H1 (cell line): ENCODE data around the gene PKN3. TPM values are rescaled to one million over a fixed set of nuclear protein-coding genes. Genes with fewer than 3 reads are reported as not detected.

ENCODE experiments used
- CTCF ChIA-PET: fragments of 300-600 bp; sonication (Branson Sonifier 250); formaldehyde crosslinking; loops from one replicate; lab custom pipeline; 2021; ENCODE audit not compliant: partially characterized antibody; lab: Charles Lee
- POLR2A ChIA-PET: fragments of 300-600 bp; sonication (Branson Sonifier 250); formaldehyde crosslinking; loops from one replicate; lab custom pipeline; 2021; ENCODE audit warnings: inconsistent platforms; ENCODE audit not compliant: partially characterized antibody; lab: Charles Lee
- DNase-seq, 2 experiments: peaks; one replicate each; pipeline versions ENCODE4 v3.0.0 to v3.0.0-alpha.2; 2010 to 2022; ENCODE audit warnings: low spot score in 2 of 2, low read depth in 1 of 2, mixed read lengths in 1 of 2
- FAIRE-seq: peaks from 2 replicates; lab custom pipeline; 2011; peaks lifted over from hg19 to GRCh38; lab: Jason Lieb, UNC
- H2AFZ ChIP-seq: 2 replicates; pipeline ENCODE4 v1.8.1; 2012; ENCODE audit warnings: low read length, inconsistent platforms
- H2AK5ac ChIP-seq: 2 replicates; pipeline ENCODE4 v1.6.1; 2013; ENCODE audit warnings: low read depth, low read length
- H2BK120ac ChIP-seq: replicated peaks from 2 replicates; pipeline ENCODE3; 2013; ENCODE audit warnings: low read depth, low read length, inconsistent platforms
- H2BK12ac ChIP-seq: 2 replicates; pipeline ENCODE4 v1.6.1; 2013; ENCODE audit warnings: low read depth, low read length
- H2BK15ac ChIP-seq: 2 replicates; pipeline ENCODE4 v1.6.1; 2013; ENCODE audit warnings: low read length
- H2BK20ac ChIP-seq: 2 replicates; pipeline ENCODE4 v1.6.1; 2013; ENCODE audit warnings: low read length
- H2BK5ac ChIP-seq: 2 replicates; pipeline ENCODE4 v1.6.1; 2013; ENCODE audit warnings: low read depth, low read length
- H3K14ac ChIP-seq: 2 replicates; pipeline ENCODE4 v1.6.1; 2013; ENCODE audit warnings: inconsistent platforms; ENCODE audit not compliant: insufficient read length
- H3K18ac ChIP-seq: 2 replicates; pipeline ENCODE4 v1.6.1; 2013; ENCODE audit warnings: low read length; ENCODE audit errors: extremely low read depth
- H3K23ac ChIP-seq: 2 replicates; pipeline ENCODE4 v1.6.1; 2013; ENCODE audit warnings: inconsistent platforms; ENCODE audit not compliant: insufficient read length
- H3K23me2 ChIP-seq: 2 replicates; pipeline ENCODE4 v1.6.1; 2013; ENCODE audit warnings: low read depth, low read length
- H3K27ac ChIP-seq: 2 replicates; pipeline ENCODE4 v1.6.1; 2011; ENCODE audit warnings: low read depth, low read length, inconsistent platforms
- H3K27me3 ChIP-seq, 4 experiments: replicated peaks in 1 of 4; 1 replicate in 1 of 4; 2 replicates in 3 of 4; pipeline versions ENCODE4 v1.6.1 to v1.8.1; 2011 to 2013; ENCODE audit warnings: low read length in 3 of 4, mild to moderate bottlenecking in 3 of 4, inconsistent platforms in 2 of 4, mixed read lengths in 2 of 4, moderate library complexity in 1 of 4; ENCODE audit not compliant: control insufficient read depth in 3 of 4, insufficient read depth in 3 of 4; ENCODE audit errors: extremely low read depth in 1 of 4
- H3K36me3 ChIP-seq, 4 experiments: 2 replicates each; pipeline versions ENCODE4 v1.6.1 to v1.8.1; 2011 to 2013; ENCODE audit warnings: mild to moderate bottlenecking in 4 of 4, low read length in 3 of 4, moderate library complexity in 2 of 4, control low read depth in 1 of 4, inconsistent platforms in 1 of 4; ENCODE audit not compliant: insufficient read depth in 4 of 4, control insufficient read depth in 2 of 4
- H3K4ac ChIP-seq: replicated peaks from 2 replicates; pipeline ENCODE3; 2013; ENCODE audit warnings: low read length, low read depth, mixed read lengths, inconsistent platforms; ENCODE audit not compliant: insufficient read length
- H3K4me1 ChIP-seq, 4 experiments: replicated peaks in 1 of 4; 1 replicate in 1 of 4; 2 replicates in 3 of 4; pipeline versions ENCODE4 v1.6.1 to v1.8.1; 2011 to 2013; ENCODE audit warnings: low read length in 3 of 4, inconsistent platforms in 2 of 4, mixed read lengths in 1 of 4; ENCODE audit not compliant: insufficient read depth in 4 of 4, control insufficient read depth in 3 of 4
- H3K4me2 ChIP-seq, 2 experiments: 2 replicates each; pipeline versions ENCODE4 v1.6.1 to v1.8.1; 2011 to 2013; ENCODE audit warnings: low read depth in 2 of 2, low read length in 2 of 2, control low read depth in 1 of 2, inconsistent platforms in 1 of 2, mild to moderate bottlenecking in 1 of 2; ENCODE audit not compliant: insufficient read depth in 1 of 2
- H3K4me3 ChIP-seq, 4 experiments: fragments of 200-600, 300-600 bp in 1 of 4; sonication (generic), shearing (Covaris generic), sonication (Bioruptor Twin) in 1 of 4; 2 replicates each; pipeline versions ENCODE4 v1.5.1 to v1.8.1; 2011 to 2016; ENCODE audit warnings: low read length in 4 of 4, low read depth in 3 of 4, control low read depth in 2 of 4, inconsistent platforms in 2 of 4, mild to moderate bottlenecking in 2 of 4, mixed read lengths in 1 of 4, moderate library complexity in 1 of 4; ENCODE audit not compliant: insufficient read depth in 2 of 4; ENCODE audit errors: extremely low read depth in 1 of 4
- H3K56ac ChIP-seq: replicated peaks from 2 replicates; pipeline ENCODE3; 2013; ENCODE audit warnings: low read depth, mild to moderate bottlenecking, mixed read lengths, low read length, inconsistent platforms; ENCODE audit not compliant: insufficient read length
- H3K79me1 ChIP-seq: 2 replicates; pipeline ENCODE4 v1.6.1; 2013; ENCODE audit warnings: low read depth, low read length, control low read depth
- H3K79me2 ChIP-seq, 2 experiments: 2 replicates each; pipeline versions ENCODE4 v1.6.1 to v1.8.1; 2012 to 2013; ENCODE audit warnings: low read length in 2 of 2, mild to moderate bottlenecking in 2 of 2, inconsistent platforms in 1 of 2; ENCODE audit not compliant: insufficient read depth in 2 of 2, control insufficient read depth in 1 of 2
- H3K9ac ChIP-seq, 4 experiments: replicated peaks in 1 of 4; 1 replicate in 1 of 4; 2 replicates in 3 of 4; pipeline versions ENCODE4 v1.6.1 to v1.8.1; 2011 to 2013; ENCODE audit warnings: low read depth in 3 of 4, low read length in 3 of 4, control low read depth in 2 of 4, mild to moderate bottlenecking in 2 of 4, moderate library complexity in 2 of 4, inconsistent platforms in 1 of 4; ENCODE audit errors: extremely low read depth in 1 of 4
- H3K9me3 ChIP-seq, 2 experiments: 2 replicates each; pipeline versions ENCODE4 v1.6.1 to v1.8.1; 2012 to 2013; ENCODE audit warnings: mild to moderate bottlenecking in 2 of 2, moderate library complexity in 2 of 2, control low read depth in 1 of 2, inconsistent platforms in 1 of 2, low read depth in 1 of 2, low read length in 1 of 2, mixed read lengths in 1 of 2; ENCODE audit not compliant: insufficient read depth in 2 of 2
- H4K20me1 ChIP-seq, 2 experiments: replicated peaks in 1 of 2; 2 replicates each; pipeline versions ENCODE3 to v1.8.1; 2011 to 2013; ENCODE audit warnings: inconsistent platforms in 2 of 2, low read length in 2 of 2, mild to moderate bottlenecking in 1 of 2; ENCODE audit not compliant: insufficient read depth in 2 of 2, control insufficient read depth in 1 of 2
- H4K5ac ChIP-seq: 2 replicates; pipeline ENCODE4 v1.6.1; 2013; ENCODE audit warnings: low read length, low read depth, mixed read lengths, inconsistent platforms; ENCODE audit not compliant: insufficient read length
- H4K8ac ChIP-seq: 2 replicates; pipeline ENCODE4 v1.8.0; 2013; ENCODE audit warnings: mild to moderate bottlenecking, moderate library complexity, low read length, inconsistent platforms; ENCODE audit not compliant: insufficient read depth; ENCODE audit errors: extremely low read depth
- H4K91ac ChIP-seq: replicated peaks from 2 replicates; pipeline ENCODE3; 2013; ENCODE audit warnings: low read length, mixed read lengths, inconsistent platforms; ENCODE audit not compliant: insufficient read length
- CBX5 ChIP-seq: fragments of 300-800, 300-1000 bp; sonication (generic); IDR thresholded peaks from 2 replicates; pipeline ENCODE4 v1.7.1; 2016; ENCODE audit warnings: antibody characterized with exemption, low read length, low read depth
- SIX5 ChIP-seq: IDR thresholded peaks from 2 replicates; pipeline ENCODE4 v1.6.1; 2011; ENCODE audit warnings: mild to moderate bottlenecking, low read depth, low read length
- TBP ChIP-seq: IDR thresholded peaks from 2 replicates; pipeline ENCODE4 v1.6.1; 2011; ENCODE audit warnings: low read depth, low read length, improper control_type of control experiment
- TCF12 ChIP-seq: IDR thresholded peaks from 2 replicates; pipeline ENCODE4 v1.6.1; 2011; ENCODE audit warnings: low read depth, mild to moderate bottlenecking, low read length
- WGBS, 2 experiments: shearing (Covaris generic) in 1 of 2; methylation state at CpG; one replicate each; pipeline versions ENCODE4 v1.1.6 to v1.1.7; 2013 to 2015; ENCODE audit warnings: low lambda C conversion rate in 2 of 2, mixed read lengths in 2 of 2, inconsistent platforms in 1 of 2, low coverage in 1 of 2, missing lambda C conversion rate in 1 of 2; ENCODE audit not compliant: insufficient replicate concordance in 2 of 2, insufficient coverage in 1 of 2, insufficient read length in 1 of 2; ENCODE audit errors: extremely low coverage in 1 of 2, missing lambda C conversion rate in 1 of 2; 5-methylcytosine and 5-hydroxymethylcytosine counted together
- polyA plus RNA-seq, 7 experiments: library from polyadenylated mRNA; depleted of rRNA in 3 of 7; stranded (reverse) in 5 of 7; unstranded in 2 of 7; fragments of >200 nt in 5 of 7; fragments of 200-250 nt in 2 of 7; gene quantifications; 1 replicate in 5 of 7; 2 replicates in 1 of 7; 4 replicates in 1 of 7; pipeline versions ENCODE4 v1.2.1 to v1.2.3, GENCODE V29; 2011 to 2013; ENCODE audit warnings: missing spikeins in 2 of 7, mixed read lengths in 2 of 7
- total RNA-seq: library from RNA; stranded (reverse); fragmentation: NEBNext Ultra II Directional; extraction: Animal tissue kit (Norgen Biotek cat#: 25700); gene quantifications from 2 replicates; pipeline ENCODE4 v1.2.1, GENCODE V29; 2021
- TF ChIP-seq, protein P1 (sequence below): IDR thresholded peaks from 2 replicates; pipeline ENCODE4 v1.6.1; 2012; ENCODE audit warnings: inconsistent platforms

The PKN3 gene
- total and polyA plus RNA-seq, 2 of the 8 experiments (the other 6 are each of a cell fraction or from before 2014, with no cell fraction given), result 15.7 to 16.3 TPM

DNA sequence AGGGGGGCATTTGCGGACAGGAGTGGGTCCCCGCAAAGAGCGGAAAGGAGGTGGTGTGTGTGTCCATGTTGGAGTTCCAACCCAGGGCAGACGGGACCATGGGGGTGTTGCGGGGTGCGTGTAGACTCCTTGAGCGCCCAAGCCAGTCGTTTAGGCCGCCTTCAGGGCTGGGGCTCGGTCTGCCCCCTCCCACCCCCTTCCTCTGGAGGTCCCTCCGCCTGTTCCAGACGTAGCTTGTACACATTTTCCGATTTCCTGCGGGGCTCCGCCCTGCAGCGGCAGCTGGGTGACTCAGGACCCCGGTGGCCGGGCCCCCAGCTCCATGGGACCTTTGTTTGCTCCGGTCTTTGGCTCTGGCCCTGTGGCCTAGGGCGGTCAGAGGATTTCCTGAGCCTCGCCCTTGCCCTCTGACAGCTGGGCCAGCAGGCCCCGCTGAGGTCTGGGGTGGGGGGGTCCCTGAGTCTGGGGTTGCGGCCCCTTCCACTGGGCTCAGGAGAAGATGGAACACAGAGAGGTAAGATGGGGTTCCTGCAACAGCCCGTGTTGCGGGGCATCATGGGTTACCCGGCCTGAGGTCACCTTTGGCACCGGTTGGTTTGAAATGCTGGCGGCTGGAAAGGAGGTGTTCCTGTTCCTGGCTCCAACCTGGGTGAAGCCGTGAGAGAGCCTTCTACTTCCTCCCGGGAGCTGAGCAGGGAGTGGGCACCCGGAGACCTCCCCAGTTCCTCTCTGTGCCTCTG lies 1.5 kb downstream of the PKN3 start:
- DNase-seq (no peak), FAIRE-seq (no peak)
- peaks cover 0 to 4% (median 2%) of the 10 kb centered on the region in 4 experiments; a peak in 3 of 7 replicates for H3K4me1 ChIP-seq
- no peak overlapping the region for H3K14ac ChIP-seq
- H2BK120ac ChIP-seq, result no peak overlapping the region
- H3K56ac ChIP-seq, result no peak overlapping the region
- CTCF ChIA-PET, result interaction anchor here (0.6 to 1.8 kb wide), 7 partner anchors 11 to 171 kb away, joined by 3 to 7 read pairs (median 3); no protein-coding TSS in a partner anchor
- H3K79me1 ChIP-seq, result no peaks in the 10 kb centered on the region
- POLR2A ChIA-PET, result interaction anchor here (0.6 to 46.1 kb wide), 5 partner anchors 16 to 139 kb away, joined by 3 to 1197 read pairs (median 3); partner anchors contain the start of genes DYNC2I2, SET and ZDHHC12
- H3K79me2 ChIP-seq, result no peaks in the 10 kb centered on the region
- H3K4me3 ChIP-seq, result peak overlapping the region; percentile 51 to 75 (median 65)
- no peak overlapping the region; the same call in 1 of the 2 replicates for H4K8ac ChIP-seq
- no peak overlapping the region for H3K27ac ChIP-seq
- no peak overlapping the region; a peak in 1 of 7 replicates for H3K9ac ChIP-seq
- H2AK5ac ChIP-seq, result no peak overlapping the region
- peak overlapping the region; percentile 72 to 75 for H3K4me2 ChIP-seq
- H4K91ac ChIP-seq, result peak overlapping the region; percentile 49
- H2BK12ac ChIP-seq, result peak overlapping the region; percentile 68; the same call in 1 of the 2 replicates
- peak overlapping the region; percentile 19 for H3K4ac ChIP-seq
- H3K9me3 ChIP-seq, result no peaks in the 10 kb centered on the region
- 0 out of 2 replicates have a peak overlapping the region, but pooled peaks have one; percentile 29 for H2BK15ac ChIP-seq
- no peak overlapping the region for H3K23ac ChIP-seq
- no peak overlapping the region for H2BK5ac ChIP-seq
- H3K18ac ChIP-seq, result peak overlapping the region; percentile 78
- 0 out of 2 replicates have a peak overlapping the region, but pooled peaks have one; percentile 24 for H2AFZ ChIP-seq
- peaks cover 2 to 3% of the 10 kb centered on the region in 2 experiments for H4K20me1 ChIP-seq
- H3K23me2 ChIP-seq, result peaks cover 7% of the 10 kb centered on the region; the same call in 1 of the 2 replicates
- no peak overlapping the region for H2BK20ac ChIP-seq
- WGBS, 2 experiments, result 85% methylated on average over 26 of the region's 31 CpGs; no CpG with 5 or more reads in 1 of the 2 experiments
- H3K27me3 ChIP-seq, result no peaks in the 10 kb centered on the region
- H4K5ac ChIP-seq, result no peak overlapping the region
- H3K36me3 ChIP-seq, result peaks cover 0 to 5% (median 0%) of the 10 kb centered on the region in 4 experiments; a peak in 2 of 8 replicates
- no peak for TF ChIP-seq CBX5
- TF ChIP-seq TBP, result no peak
- TF ChIP-seq SIX5, result no peak
- no peak for TF ChIP-seq TCF12
- TF ChIP-seq, protein P1, sequence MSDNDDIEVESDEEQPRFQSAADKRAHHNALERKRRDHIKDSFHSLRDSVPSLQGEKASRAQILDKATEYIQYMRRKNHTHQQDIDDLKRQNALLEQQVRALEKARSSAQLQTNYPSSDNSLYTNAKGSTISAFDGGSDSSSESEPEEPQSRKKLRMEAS, result no peak
